ENCODE data around the gene TLCD5.

TLCD5 gene

DNA sequence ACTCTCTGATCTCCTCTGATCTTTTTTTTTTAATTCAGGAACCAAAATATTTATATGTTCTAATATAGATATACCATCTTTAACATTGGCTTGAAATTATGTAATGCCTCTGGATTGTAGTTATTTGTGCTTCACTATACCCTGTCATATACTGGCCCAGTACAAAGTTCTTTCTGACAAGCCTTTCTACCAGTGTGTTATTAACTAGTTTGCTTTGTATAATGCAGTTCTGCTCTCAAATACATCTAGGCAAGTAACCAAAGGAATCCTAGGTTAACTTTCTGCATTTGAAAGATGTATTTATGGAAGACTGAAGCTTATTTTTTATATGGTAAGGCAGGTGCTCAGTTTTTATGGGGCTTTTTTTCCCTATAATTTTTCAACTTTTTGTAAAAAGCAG lies 47.2 kb downstream of the TLCD5 start:
- no peak for FAIRE-seq
- no peak for DNase-seq (ENCODE audit: extremely low spot score, insufficient read length, low read depth)

GRCh38 chr11:120375076-120375475 lies 50.0 kb downstream of the TLCD5 start:
- DNase-seq (ENCODE audit: extremely low spot score, insufficient read length, low read depth) (no peak), FAIRE-seq (no peak)

DNA sequence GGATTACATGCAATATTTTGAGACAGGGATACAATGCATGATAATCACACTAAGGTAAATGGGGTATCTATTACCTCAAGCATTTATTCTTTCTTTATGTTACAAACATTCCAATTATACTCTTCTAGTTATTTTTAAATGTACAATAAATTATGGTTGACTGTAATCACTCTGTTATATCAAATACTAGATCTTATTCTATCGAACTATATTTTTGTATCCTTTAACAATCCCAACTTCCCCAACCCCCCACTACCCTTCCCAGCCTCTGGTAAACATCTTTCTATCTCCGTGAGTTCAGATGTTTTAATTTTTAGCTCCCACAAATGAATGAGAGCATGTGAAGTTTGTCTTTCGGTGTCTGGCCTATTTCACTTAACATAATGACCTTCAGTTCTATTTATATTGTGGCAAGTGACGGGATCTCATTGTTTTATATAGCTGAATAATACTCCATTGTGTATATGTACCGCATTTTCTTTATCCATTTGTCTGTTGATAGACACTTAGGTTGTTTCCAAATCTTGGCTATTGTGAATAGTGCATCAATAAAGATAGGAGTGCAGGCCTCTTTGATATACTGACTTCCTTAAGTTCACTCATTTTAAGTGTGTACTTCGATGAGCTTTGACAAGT lies 51.6 kb downstream of the TLCD5 start:
- DNase-seq (ENCODE audit: extremely low spot score, insufficient read length, low read depth) (no peak), FAIRE-seq (no peak)

DNA sequence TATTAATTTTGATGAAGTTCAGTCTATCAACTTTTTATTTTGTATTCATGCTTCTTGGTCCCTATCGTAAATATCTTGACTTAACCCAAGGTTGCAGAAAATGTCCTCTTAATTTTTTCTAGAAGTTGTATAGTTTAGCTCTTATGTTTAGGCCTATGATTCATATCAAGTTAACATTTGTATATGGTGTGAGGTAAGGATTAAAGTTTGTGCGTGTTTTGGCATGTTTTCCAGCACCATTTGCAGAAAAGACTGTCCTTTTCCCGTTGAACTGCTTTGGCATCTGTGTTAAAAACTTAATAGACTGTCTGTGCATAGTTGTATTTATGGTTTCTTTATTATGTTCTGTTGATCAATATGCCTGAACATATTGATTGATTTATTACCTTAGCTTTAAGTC lies 53.4 kb downstream of the TLCD5 start:
- DNase-seq (ENCODE audit: extremely low spot score, insufficient read length, low read depth), result no peak
- no peak for FAIRE-seq

DNA sequence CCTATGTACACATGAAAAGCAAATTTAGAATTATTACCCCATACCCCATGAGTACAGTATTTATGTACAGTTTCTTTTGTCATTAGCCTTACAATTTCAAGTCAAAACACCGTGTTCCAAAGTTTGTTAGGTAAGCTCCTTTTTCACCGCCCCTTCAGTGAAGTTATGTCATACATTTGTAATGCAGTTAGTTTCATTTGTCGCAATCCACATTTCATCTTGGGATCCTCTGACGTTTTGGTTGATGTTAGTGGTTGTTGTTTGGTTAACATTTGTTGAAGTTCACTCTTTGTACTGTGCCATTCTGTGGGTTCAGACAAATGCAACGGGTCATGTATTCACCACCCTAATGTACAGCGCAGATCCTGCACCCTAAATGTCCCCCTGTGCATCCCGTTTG lies 56.3 kb downstream of the TLCD5 start:
- DNase-seq (ENCODE audit: extremely low spot score, insufficient read length, low read depth) (no peak), FAIRE-seq (no peak)
